Caco-2 (cell line): ENCODE data around the gene ELL. TPM values are rescaled to one million over a fixed set of nuclear protein-coding genes. Genes with fewer than 3 reads are reported as not detected.

Experiments used
- BruUV-seq: library from RNA; stranded (reverse); fragments of 400-500 nt; replicated peaks from 2 replicates; lab custom pipeline; 2021; lab: Mats Ljungman, UMichigan
- CTCF ChIA-PET: fragments of 300-600 bp; sonication (Branson Sonifier 250); formaldehyde crosslinking; loops from one replicate; lab custom pipeline; 2022; ENCODE audit warnings: antibody characterized with exemption; lab: Charles Lee
- POLR2A ChIA-PET: fragments of 300-600 bp; sonication (Branson Sonifier 250); formaldehyde crosslinking; loops from one replicate; lab custom pipeline; 2022; ENCODE audit warnings: antibody characterized with exemption; lab: Charles Lee
- DNase-seq, 2 experiments: peaks; one replicate each; pipeline versions ENCODE4 v3.0.0 to v3.0.0-alpha.2; 2020 to 2022
- H3K27me3 ChIP-seq: replicated peaks from 2 replicates; pipeline ENCODE4 v1.6.0; 2011; ENCODE audit warnings: low read length; ENCODE audit not compliant: control insufficient read depth, insufficient read depth
- H3K36me3 ChIP-seq: 2 replicates; pipeline ENCODE4 v1.5.1; 2011; ENCODE audit warnings: low read length; ENCODE audit not compliant: control insufficient read depth, insufficient read depth
- H3K4me1 ChIP-seq: fragments of 250-450 bp; sonication (Bioruptor Pico); 2 replicates; pipeline ENCODE4 v1.5.1; 2020; ENCODE audit warnings: mild to moderate bottlenecking
- H3K4me3 ChIP-seq: 2 replicates; pipeline ENCODE4 v1.5.1; 2011; ENCODE audit warnings: low read depth, mild to moderate bottlenecking, control low read depth, low read length
- H3K9me3 ChIP-seq: fragments of 250-450 bp; sonication (Bioruptor Pico); 2 replicates; pipeline ENCODE4 v1.5.1; 2020; ENCODE audit warnings: mild to moderate bottlenecking, moderate library complexity
- H3K27ac Mint-ChIP-seq: one replicate; pipeline ENCODE4 v1.8.0; 2022; ENCODE audit warnings: mixed read lengths; ENCODE audit not compliant: unreplicated experiment
- H3K27me3 Mint-ChIP-seq: one replicate; pipeline ENCODE4 v1.8.0; 2022; ENCODE audit warnings: mixed read lengths; ENCODE audit not compliant: insufficient read depth, unreplicated experiment
- H3K36me3 Mint-ChIP-seq: one replicate; pipeline ENCODE4 v1.8.0; 2022; ENCODE audit warnings: mild to moderate bottlenecking, mixed read lengths; ENCODE audit not compliant: insufficient read depth, unreplicated experiment
- H3K4me1 Mint-ChIP-seq: one replicate; pipeline ENCODE4 v1.8.0; 2022; ENCODE audit warnings: low read depth, mixed read lengths; ENCODE audit not compliant: unreplicated experiment
- H3K4me3 Mint-ChIP-seq: one replicate; pipeline ENCODE4 v1.8.0; 2022; ENCODE audit warnings: mild to moderate bottlenecking, moderate library complexity, mixed read lengths; ENCODE audit not compliant: unreplicated experiment
- H3K9me3 Mint-ChIP-seq: one replicate; pipeline ENCODE4 v1.8.0; 2022; ENCODE audit warnings: mixed read lengths; ENCODE audit not compliant: unreplicated experiment
- CTCF ChIP-seq, 2 experiments: fragments of 200-600 bp in 1 of 2; IDR thresholded peaks; 1 replicate in 1 of 2; 2 replicates in 1 of 2; pipeline versions ENCODE4 v1.5.1 to v1.8.0; 2011 to 2022; ENCODE audit warnings: antibody characterized with exemption in 1 of 2, control low read depth in 1 of 2, inconsistent platforms in 1 of 2, low read depth in 1 of 2, low read length in 1 of 2, mild to moderate bottlenecking in 1 of 2, moderate library complexity in 1 of 2; ENCODE audit not compliant: insufficient read depth in 1 of 2, severe bottlenecking in 1 of 2, unreplicated experiment in 1 of 2
- intact Hi-C: fragments of 100-400 bp; cut with micrococcal nuclease; formaldehyde crosslinking; loops from one replicate; pipeline ENCODE4 v1.10.0; 2022; ENCODE audit not compliant: unreplicated experiment
- total RNA-seq: library from RNA; stranded (reverse); gene quantifications from 2 replicates; pipeline ENCODE4 v1.2.3, GENCODE V29; 2022

The ELL gene
- total RNA-seq, 1 experiment from 2014 or later: 12.1 TPM

GRCh38 chr19:18500799-18501198, 21.1 kb downstream of the ELL start:
- Histone ChIP-seq H3K27me3 (no peaks in the 10 kb centered on the region), H3K36me3 (no peaks in the 10 kb centered on the region), H3K9me3 (no peaks in the 10 kb centered on the region), H3K4me1 (peaks cover 17% of the 10 kb centered on the region), H3K4me3 (no peak overlapping the region)
- POLR2A ChIA-PET: interaction anchor here (1.0 kb wide), 1 partner anchor 57 kb away, joined by 3 read pairs; the partner anchor contains the start of gene KXD1
- intact Hi-C loops: no loop called here
- Mint-ChIP-seq H3K36me3 (peaks cover 6% of the 10 kb centered on the region), H3K27ac (no peak overlapping the region), H3K9me3 (no peaks in the 10 kb centered on the region), H3K4me1 (peaks cover 15% of the 10 kb centered on the region), H3K27me3 (no peaks in the 10 kb centered on the region), H3K4me3 (no peak overlapping the region)
- no TSS peak for BruUV-seq
- no peak for DNase-seq
- CTCF ChIA-PET: no interaction called here
- no peak for TF ChIP-seq CTCF (IDR thresholded peaks at IDR 0.05; ENCODE audit: insufficient read depth in 1 of 2, low read depth in 1 of 2, low read length in 1 of 2, severe bottlenecking in 1 of 2, unreplicated experiment in 1 of 2)

GRCh38 chr19:18500376-18500775, 21.5 kb downstream of the ELL start:
- no peak for TF ChIP-seq CTCF (IDR thresholded peaks at IDR 0.05; ENCODE audit: insufficient read depth in 1 of 2, low read depth in 1 of 2, low read length in 1 of 2, severe bottlenecking in 1 of 2, unreplicated experiment in 1 of 2)
- Histone ChIP-seq H3K4me3 (no peak overlapping the region), H3K36me3 (no peaks in the 10 kb centered on the region), H3K9me3 (no peaks in the 10 kb centered on the region), H3K4me1 (peaks cover 17% of the 10 kb centered on the region), H3K27me3 (no peaks in the 10 kb centered on the region)
- CTCF ChIA-PET: no interaction called here
- peaks cover 12% of the 10 kb centered on the region for H3K4me1 Mint-ChIP-seq
- peaks cover 6% of the 10 kb centered on the region for H3K36me3 Mint-ChIP-seq
- DNase-seq: no peak
- no peaks in the 10 kb centered on the region for H3K9me3 Mint-ChIP-seq
- intact Hi-C loops: no loop called here
- BruUV-seq: no TSS peak
- POLR2A ChIA-PET: interaction anchor here (1.0 kb wide), 1 partner anchor 57 kb away, joined by 3 read pairs; the partner anchor contains the start of gene KXD1
- no peaks in the 10 kb centered on the region for H3K27me3 Mint-ChIP-seq
- H3K4me3 Mint-ChIP-seq: no peak overlapping the region
- H3K27ac Mint-ChIP-seq: no peak overlapping the region

- H3K27me3 Mint-ChIP-seq: no peaks in the 10 kb centered on the region
- intact Hi-C loops: no loop called here
- no peak for TF ChIP-seq CTCF (IDR thresholded peaks at IDR 0.05; ENCODE audit: insufficient read depth in 1 of 2, low read depth in 1 of 2, low read length in 1 of 2, severe bottlenecking in 1 of 2, unreplicated experiment in 1 of 2)
- H3K9me3 ChIP-seq: no peaks in the 10 kb centered on the region
- H3K36me3 Mint-ChIP-seq: peaks cover 6% of the 10 kb centered on the region
- H3K27ac Mint-ChIP-seq: no peak overlapping the region
- no TSS peak for BruUV-seq
- no peak overlapping the region for H3K4me3 ChIP-seq
- DNase-seq: no peak
- peaks cover 3% of the 10 kb centered on the region for H3K4me1 Mint-ChIP-seq
- no peaks in the 10 kb centered on the region for H3K36me3 ChIP-seq
- H3K27me3 ChIP-seq: no peaks in the 10 kb centered on the region
- H3K4me1 ChIP-seq: peaks cover 5% of the 10 kb centered on the region
- no peaks in the 10 kb centered on the region for H3K9me3 Mint-ChIP-seq
- ChIA-PET POLR2A (no interaction called here), CTCF (no interaction called here)
- H3K4me3 Mint-ChIP-seq: no peak overlapping the region
Measured at GRCh38 chr19:18499055-18499775, 22.7 kb downstream of the ELL start.
